AG10803 (cell line): Measurements from ENCODE around the gene TMEM129.

Experiments
- DNase-seq: peaks from one replicate; pipeline ENCODE4 v3.0.0; 2010; ENCODE audit warnings: low read depth
- H3K4me3 ChIP-seq: 2 replicates; pipeline ENCODE4 v1.5.1; 2011; ENCODE audit warnings: mild to moderate bottlenecking, low read length, control low read depth
- CTCF ChIP-seq: conservative IDR thresholded peaks from 2 replicates; pipeline ENCODE4 v1.5.1; 2011; ENCODE audit warnings: mild to moderate bottlenecking, low read length, control low read depth, inconsistent platforms

Gene TMEM129

GRCh38 chr4:1743975-1744374 lies 22.9 kb upstream of the TMEM129 start:
- H3K4me3 ChIP-seq = no peak overlapping the region
- no peak for TF ChIP-seq CTCF
- DNase-seq = no peak

- DNase-seq = no peak
- no peak for TF ChIP-seq CTCF
- no peak overlapping the region for H3K4me3 ChIP-seq
Measured at GRCh38 chr4:1743551-1743950, 22.4 kb upstream of the TMEM129 start.

- H3K4me3 ChIP-seq = no peak overlapping the region
- no peak for DNase-seq
- TF ChIP-seq CTCF = no peak
Measured at GRCh38 chr4:1741208-1741607, 20.1 kb upstream of the TMEM129 start.

DNA sequence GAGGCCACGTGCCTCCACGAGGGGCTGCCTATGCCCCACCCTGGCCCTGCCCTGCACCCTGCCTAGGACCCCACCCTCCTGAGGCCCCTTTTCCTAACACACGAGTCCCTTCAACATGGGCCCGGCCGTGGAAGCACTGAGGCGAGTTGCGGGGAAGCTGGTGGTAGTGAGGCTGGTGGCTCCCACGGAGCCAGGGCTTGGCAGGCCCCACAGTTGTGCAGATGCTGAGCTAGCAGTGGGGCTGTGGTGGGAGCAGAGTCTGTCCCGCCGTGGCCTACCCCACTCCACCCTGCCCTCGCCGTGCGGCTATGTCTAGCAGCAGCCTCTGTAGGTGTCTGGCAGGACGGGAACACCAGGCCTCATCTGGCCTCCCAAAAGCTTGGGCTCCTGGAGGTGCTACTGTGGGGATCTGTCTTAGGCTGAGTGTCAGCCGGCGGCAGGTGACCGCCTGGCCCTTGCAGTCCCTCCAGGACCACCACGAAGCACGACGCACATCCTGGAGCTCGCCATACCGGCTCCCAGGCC lies 19.0 kb upstream of the TMEM129 start:
- TF ChIP-seq CTCF = no peak
- no peak for DNase-seq
- no peak overlapping the region for H3K4me3 ChIP-seq

GRCh38 chr4:1739358-1739757 lies 18.2 kb upstream of the TMEM129 start:
- no peak overlapping the region for H3K4me3 ChIP-seq
- no peak for DNase-seq
- no peak for TF ChIP-seq CTCF

GRCh38 chr4:1738410-1738809 lies 17.3 kb upstream of the TMEM129 start:
- no peak for TF ChIP-seq CTCF
- DNase-seq = no peak
- H3K4me3 ChIP-seq = no peak overlapping the region

DNA sequence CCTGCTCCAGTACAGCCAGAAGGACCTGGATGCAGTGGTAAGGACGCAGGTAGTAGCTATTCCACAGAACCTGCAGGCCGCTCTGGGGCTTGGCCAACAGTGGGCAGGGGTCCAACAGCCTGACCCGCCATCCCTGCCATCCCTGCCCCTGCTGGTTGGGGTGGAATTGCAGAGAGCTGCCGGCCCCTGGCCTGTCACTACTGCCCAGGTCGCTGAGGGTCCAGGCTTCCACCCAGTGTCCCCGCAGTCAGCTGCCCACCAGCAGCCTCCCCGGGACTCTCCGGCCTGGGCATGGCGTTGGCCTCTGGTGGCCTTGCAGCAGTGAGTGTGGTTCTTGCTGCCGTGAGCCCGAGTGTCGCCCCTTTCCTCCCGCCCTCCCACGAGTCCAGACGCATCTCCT lies 16.5 kb upstream of the TMEM129 start:
- DNase-seq = no peak
- TF ChIP-seq CTCF = no peak
- no peak overlapping the region for H3K4me3 ChIP-seq
